GM12891 (cell line): Measurements from ENCODE around the gene LRMDA.
A peak's percentile ranks its signal among the peaks of the same experiment; 100 is the strongest.

Experiments used
- DNase-seq: peaks from one replicate; pipeline ENCODE4 v3.0.0; 2011; ENCODE audit warnings: low spot score; ENCODE audit not compliant: insufficient read length
- FAIRE-seq: peaks from 2 replicates; lab custom pipeline; 2011; peaks lifted over from hg19 to GRCh38; lab: Jason Lieb, UNC
- PAX5 ChIP-seq: IDR thresholded peaks from 2 replicates; pipeline ENCODE4 v1.6.1; 2011; ENCODE audit warnings: low read length, moderate library complexity, mild to moderate bottlenecking; ENCODE audit not compliant: insufficient read depth, severe bottlenecking
- POLR2A ChIP-seq: IDR thresholded peaks from 2 replicates; pipeline ENCODE4 v1.6.1; 2011; ENCODE audit warnings: low read depth, low read length, control low read depth
- POLR2AphosphoS5 ChIP-seq: IDR thresholded peaks from 2 replicates; pipeline ENCODE4 v1.6.1; 2011; ENCODE audit warnings: low read depth, low read length, control low read depth
- POU2F2 ChIP-seq: IDR thresholded peaks from 2 replicates; pipeline ENCODE4 v1.6.1; 2011; ENCODE audit warnings: low read depth, mild to moderate bottlenecking, control low read depth, low read length, moderate library complexity
- SPI1 ChIP-seq: IDR thresholded peaks from 2 replicates; pipeline ENCODE4 v1.6.1; 2011; ENCODE audit warnings: low read depth, low read length, control low read depth
- TAF1 ChIP-seq: IDR thresholded peaks from 2 replicates; pipeline ENCODE4 v1.6.1; 2011; ENCODE audit warnings: low read depth, low read length, control low read depth

Gene LRMDA

DNA sequence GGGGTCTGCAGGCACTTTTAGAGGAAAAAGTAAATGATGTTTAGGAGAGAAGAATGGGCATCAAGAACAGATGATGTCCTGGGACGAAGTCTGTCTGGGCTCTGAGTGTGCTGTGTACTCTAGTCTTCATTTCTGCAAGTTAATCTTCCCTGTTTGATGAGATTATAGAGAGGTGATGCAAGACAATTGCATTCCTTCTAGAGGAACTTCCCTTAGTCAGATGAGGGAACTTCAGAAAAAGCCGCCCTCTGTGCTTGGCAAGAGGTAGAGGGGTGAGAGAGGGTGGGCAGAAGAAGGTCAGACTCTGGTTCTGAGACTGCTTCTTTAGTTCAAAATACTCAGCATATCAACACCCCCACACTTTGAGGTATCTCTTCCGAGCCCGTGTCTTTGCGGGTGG, 797.9 kb downstream of the LRMDA start:
- TF ChIP-seq POLR2A (no peak), POLR2AphosphoS5 (no peak), SPI1 (no peak), TAF1 (no peak), PAX5 (no peak), POU2F2 (no peak)
- no peak for FAIRE-seq

DNA sequence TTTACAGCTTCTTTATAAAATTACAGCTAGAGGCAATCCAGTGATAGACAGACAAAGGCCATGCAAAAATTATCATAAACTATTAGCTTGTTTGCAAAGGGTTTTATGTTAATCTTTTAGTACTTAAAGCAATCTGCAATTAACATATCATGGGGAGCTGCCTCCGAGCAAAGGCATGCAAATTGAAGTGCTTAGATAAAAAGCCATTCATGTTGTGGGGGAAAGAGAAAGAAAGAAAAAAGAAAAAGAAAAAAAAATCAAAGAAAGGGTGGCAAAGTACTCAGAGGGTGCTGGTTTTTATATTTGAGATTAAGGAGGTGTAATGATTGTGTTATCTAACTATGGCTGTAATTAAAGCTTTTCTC, 799.5 kb downstream of the LRMDA start:
- no peak for TF ChIP-seq TAF1
- TF ChIP-seq POU2F2 = no peak
- no peak for TF ChIP-seq SPI1
- TF ChIP-seq POLR2A = no peak
- no peak for TF ChIP-seq POLR2AphosphoS5
- no peak for TF ChIP-seq PAX5
- DNase-seq (no peak), FAIRE-seq (no peak)

More for the DNA sequence above, 797.9 kb downstream of the LRMDA start:
- DNase-seq = no peak

DNA sequence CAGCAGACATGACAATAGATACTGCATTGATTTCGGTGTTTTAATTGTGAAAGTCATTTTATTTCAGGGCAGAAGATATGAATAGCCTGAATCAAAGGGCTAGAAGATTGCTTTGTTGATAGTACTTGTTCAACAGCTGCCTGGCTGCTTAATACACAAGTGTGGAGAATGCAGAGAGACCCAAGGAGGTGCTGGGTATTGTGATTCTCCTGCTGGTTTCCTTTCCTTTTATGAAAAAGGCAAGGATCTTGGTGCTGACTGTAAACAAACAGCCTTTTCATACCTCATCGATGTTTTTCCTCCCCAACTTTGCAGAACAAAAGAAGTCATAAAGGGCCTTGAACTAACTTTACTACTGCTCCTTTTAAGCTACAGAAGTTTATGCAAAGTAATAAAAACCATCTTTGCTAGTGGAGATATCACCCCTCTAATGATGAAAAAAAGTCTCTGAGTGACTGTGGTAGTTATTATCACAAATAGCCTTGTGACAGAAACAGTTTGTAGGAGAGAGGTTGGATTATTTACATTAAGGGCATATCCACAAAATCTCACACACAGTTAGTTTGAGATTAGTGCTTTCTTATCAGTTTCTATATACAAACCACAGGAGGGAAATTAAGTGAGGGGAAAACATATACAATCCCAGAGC, 800.0 kb downstream of the LRMDA start:
- no peak for FAIRE-seq
- no peak for TF ChIP-seq POU2F2
- no peak for TF ChIP-seq TAF1
- no peak for TF ChIP-seq POLR2A
- TF ChIP-seq SPI1 = no peak
- no peak for TF ChIP-seq PAX5
- TF ChIP-seq POLR2AphosphoS5 = no peak
- DNase-seq = no peak

DNA sequence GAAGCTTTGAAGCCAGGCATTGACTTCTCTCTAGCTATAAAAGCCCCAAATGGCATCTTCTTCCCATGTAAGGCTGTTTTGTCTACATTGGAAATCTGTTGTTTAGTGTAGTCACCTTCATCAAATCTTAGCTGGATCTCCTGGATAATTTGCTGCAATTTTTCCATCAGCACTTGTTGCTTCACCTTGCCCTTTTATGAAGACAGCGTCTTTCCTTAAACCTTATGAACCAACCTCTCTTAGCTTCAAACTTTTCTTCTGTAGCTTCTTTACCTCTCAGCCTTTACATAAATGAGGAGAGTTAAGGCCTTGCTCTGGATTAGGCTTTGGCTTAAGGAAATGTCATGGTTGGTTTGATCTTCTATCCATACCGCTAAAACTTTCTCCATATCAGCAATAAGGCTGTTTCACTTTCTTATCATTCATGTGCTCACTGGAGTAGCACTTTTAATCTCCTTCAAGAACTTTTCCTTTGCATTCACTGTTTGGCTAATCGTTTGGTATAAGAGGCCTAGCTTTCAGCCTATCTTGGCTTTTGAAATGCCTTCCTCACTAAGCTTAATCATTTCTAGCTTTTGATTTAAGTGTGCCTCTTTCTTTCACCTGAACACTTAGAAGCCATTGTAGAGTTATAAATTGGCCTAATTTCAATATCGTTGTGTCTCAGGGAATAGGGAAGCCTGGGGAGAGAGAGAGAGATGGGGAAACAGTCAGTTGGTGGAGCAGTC, 803.2 kb downstream of the LRMDA start:
- FAIRE-seq = no peak
- TF ChIP-seq PAX5 = no peak
- TF ChIP-seq SPI1 = no peak
- no peak for TF ChIP-seq POLR2A
- no peak for TF ChIP-seq POLR2AphosphoS5
- TF ChIP-seq TAF1 = no peak
- DNase-seq = no peak

DNA sequence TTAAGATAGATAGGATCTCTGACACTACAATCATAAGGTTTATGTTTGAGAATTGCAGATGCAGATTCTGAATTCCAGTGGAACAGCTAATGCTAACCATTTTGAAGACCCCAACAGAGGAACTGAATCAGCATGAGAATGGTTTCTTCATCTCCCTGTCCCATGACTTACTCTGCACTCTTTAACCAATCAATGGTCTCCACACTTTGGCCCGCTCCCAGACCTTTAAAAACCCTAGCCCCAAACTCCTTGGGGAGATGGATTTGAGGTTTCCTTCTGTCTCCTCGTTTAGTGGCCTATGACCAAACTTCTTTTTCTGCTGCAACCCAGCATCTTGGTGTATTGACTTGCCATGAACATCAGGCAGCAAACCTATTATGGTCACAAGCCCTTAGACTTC, 804.9 kb downstream of the LRMDA start:
- TF ChIP-seq POLR2AphosphoS5 (no peak), SPI1 (no peak), PAX5 (no peak), POLR2A (no peak), TAF1 (no peak), POU2F2 (no peak)
- FAIRE-seq = no peak
- DNase-seq = no peak

DNA sequence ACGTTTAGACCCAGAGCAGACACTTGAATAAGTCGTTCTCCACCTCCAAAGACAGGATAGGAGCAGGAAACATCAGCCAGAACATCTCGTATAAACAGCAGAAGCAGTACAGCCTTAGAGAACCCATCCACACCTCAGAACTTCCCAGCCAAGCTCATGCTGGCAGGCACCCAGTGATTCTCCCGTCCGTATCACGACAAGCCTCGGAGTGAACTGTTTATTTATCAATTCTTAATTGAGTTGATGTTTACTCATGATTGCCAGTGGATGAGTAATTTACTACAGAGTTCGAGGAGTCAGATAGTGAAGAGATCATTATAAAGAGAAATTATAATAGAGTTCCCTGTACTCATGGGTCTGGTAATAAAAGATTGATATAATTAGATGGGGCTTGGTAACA, 811.5 kb downstream of the LRMDA start:
- FAIRE-seq = no peak
- TF ChIP-seq SPI1 (no peak), TAF1 (no peak), POLR2AphosphoS5 (no peak)
- DNase-seq = no peak

DNA sequence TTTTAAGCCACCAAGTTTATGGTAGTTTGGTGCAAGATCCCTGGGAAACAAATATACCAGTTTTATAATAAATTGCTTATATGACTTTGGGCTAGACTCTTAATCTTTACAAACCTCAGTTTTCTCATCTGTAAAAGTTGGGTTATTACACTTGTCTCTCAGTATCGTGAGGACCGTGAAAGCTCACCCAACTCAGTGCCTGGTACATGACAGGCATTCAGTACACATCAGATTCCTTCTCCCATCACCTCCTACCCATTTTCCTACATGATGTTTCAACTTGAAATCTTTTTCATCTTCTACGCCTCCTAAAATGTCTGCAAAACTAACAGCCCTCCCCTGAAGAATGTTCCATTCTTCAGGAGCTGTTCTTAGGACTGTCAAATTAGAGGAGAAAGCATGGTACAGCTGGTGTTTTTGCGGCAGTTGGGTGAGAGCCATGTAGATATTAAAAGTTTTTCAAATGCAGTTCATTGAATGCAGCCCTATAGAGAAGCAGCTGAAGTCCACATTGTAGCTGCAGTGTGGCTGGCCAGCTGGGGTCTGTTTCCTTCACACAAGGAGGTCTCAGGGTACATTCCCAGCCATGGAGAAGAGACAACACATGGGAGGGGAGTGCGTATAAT, 812.8 kb downstream of the LRMDA start:
- DNase-seq = no peak
- FAIRE-seq = no peak
- TF ChIP-seq POLR2AphosphoS5 (no peak), POU2F2 (no peak), POLR2A (no peak), TAF1 (no peak), SPI1 (no peak), PAX5 (no peak)

DNA sequence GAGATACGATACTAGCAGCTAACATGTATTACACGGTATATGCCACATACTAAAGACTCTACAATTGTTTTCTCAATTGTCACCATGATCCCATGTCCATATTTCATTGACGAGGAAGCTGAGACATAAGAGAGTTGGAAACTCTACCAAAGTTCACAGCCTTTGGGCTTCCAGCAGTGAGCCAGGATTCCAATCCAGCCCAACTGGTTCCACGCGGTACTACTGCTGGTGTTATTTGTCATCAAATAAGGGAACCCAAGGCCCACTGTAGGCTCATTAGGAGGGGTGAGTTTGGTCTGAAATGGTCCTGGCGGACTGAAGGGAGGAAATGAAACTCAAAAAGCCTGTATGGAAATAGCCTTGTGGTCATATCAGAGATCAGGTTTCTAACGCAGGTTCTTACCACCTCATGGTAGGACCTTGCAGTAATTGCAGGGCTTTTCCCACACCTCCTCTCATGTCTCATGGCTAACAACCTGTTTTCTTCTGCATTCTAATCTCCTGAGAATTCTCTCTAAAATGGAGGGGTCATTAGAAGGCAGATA, 814.6 kb downstream of the LRMDA start:
- DNase-seq (no peak), FAIRE-seq (no peak)
- TF ChIP-seq POLR2A (no peak), SPI1 (peak; percentile 45)

DNA sequence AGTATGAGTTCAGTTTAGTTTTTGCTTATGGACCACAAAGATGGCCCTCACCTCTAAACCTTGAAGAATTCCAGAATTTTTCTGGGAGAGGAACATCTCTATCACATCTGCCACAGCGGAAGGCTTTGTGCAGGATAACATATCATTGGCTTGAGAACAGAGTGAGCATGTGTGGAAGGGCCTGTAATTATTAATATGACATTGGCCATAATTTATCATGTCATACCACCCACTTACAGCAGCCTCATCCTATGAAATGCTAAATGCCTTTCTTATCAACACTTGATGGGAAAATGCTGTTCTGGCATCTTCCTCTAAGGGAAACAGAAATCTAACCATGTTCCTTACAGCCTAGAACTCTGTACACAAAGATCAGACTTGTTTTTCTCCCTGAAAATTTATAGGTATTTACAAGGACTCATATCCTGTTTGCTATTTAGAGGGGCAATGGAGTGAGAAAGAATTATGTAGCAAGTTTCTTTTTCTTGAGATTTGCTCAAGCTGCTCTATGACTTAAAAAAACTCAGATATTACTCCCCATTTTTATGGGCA, 817.3 kb downstream of the LRMDA start:
- DNase-seq (no peak), FAIRE-seq (no peak)
- TF ChIP-seq SPI1 (no peak), POLR2A (no peak), TAF1 (no peak), POU2F2 (no peak), PAX5 (no peak), POLR2AphosphoS5 (no peak)
